ENCODE measurements around the gene ZBTB20. TPM values are rescaled to one million over a fixed set of nuclear protein-coding genes. Genes with fewer than 3 reads are reported as not detected.

Gene ZBTB20
- total and polyA plus RNA-seq, 10 of the 15 experiments (the other 5 are each of a cell fraction or from before 2014, with no cell fraction given) = 0.20 to 5.5 (median 2.2) TPM

DNA sequence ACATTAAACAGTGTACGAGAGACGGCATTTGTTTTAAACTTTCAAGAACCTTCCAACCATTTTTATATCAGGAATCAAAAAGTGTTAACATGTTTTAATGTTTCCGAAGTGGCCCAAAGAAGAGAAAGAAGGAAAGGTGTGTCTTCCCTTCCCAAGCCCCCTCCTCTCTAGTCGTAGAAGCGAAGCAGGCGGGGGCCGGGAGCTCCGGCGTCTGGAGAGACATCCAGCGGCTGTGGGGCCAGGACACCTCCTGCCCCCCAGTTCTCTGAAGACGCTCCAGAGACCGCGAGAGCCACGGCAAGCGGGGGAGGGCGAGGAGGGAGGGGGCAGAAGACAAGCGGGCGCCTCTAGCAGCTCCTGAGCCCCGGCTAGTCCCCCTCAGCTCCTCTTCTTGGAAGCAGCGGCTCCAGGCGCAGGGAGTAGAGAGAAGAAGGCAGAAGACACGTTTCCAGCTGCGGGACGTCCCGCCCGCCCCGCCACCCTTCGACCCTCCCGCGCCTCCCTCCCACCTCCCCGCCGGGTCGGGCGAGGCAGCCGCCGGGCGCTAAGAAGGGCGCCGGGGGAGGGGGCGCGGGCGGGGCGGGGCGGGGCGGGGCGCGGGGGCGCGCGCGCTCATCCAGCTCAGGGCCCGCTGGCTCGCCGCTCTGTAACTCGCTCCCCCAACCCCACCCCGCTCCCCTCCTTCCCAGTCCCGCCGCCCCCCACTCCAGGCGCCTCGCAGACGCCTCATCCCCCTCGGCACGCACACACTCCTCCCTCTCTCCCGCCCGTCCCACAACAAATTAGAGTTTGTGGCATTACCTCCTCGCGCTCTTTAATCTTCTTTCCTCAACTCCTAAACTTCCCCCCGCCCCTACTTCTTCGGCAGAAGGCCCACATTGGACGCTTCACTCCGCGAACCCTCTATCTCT lies at the start of gene ZBTB20 (continued):
- TF ChIP-seq EGR1 (IDR thresholded peaks at IDR 0.05; ENCODE audit: borderline replicate concordance in 1 of 2, low read depth in 2 of 2, low read length in 2 of 2) (peak in 1 of 2 experiments; percentile 78; a peak in 1 of 3 replicates), TCF12 (IDR thresholded peaks at IDR 0.05; ENCODE audit: low read depth, low read length) (0 out of 2 replicates have a peak, but pooled peaks have one; percentile 19), RCOR1 (conservative IDR thresholded peaks at IDR 0.05; ENCODE audit: low read depth, low read length) (no peak), BRCA1 (IDR thresholded peaks at IDR 0.05; ENCODE audit: low read depth, low read length) (peak; percentile 59), SMAD5 (IDR thresholded peaks at IDR 0.05; ENCODE audit: low read depth) (peak; percentile 60; the same call in 1 of the 2 replicates), PML (IDR thresholded peaks at IDR 0.05; ENCODE audit: low read length) (peak; percentile 76; the same call in 1 of the 2 replicates), BHLHE40 (IDR thresholded peaks at IDR 0.05; ENCODE audit: borderline replicate concordance in 1 of 2, low read depth in 2 of 2, low read length in 1 of 2) (0 out of 4 replicates have a peak, but pooled peaks of 1 of the 2 experiments have one; percentile 8), NFIC (IDR thresholded peaks at IDR 0.05; ENCODE audit: low read depth, low read length) (no peak), NFYB (IDR thresholded peaks at IDR 0.05; ENCODE audit: insufficient read depth, low read depth, low read length) (peak; percentile 93), EED (IDR thresholded peaks at IDR 0.05; ENCODE audit: low read depth) (peak; percentile 12), TCF3 (IDR thresholded peaks at IDR 0.05; ENCODE audit: borderline replicate concordance, insufficient read depth, low read depth, low read length) (no peak), CHD2 (IDR thresholded peaks at IDR 0.05; ENCODE audit: borderline replicate concordance, low read depth, low read length) (peak; percentile 89)
- TF ChIP-seq, protein P1, sequence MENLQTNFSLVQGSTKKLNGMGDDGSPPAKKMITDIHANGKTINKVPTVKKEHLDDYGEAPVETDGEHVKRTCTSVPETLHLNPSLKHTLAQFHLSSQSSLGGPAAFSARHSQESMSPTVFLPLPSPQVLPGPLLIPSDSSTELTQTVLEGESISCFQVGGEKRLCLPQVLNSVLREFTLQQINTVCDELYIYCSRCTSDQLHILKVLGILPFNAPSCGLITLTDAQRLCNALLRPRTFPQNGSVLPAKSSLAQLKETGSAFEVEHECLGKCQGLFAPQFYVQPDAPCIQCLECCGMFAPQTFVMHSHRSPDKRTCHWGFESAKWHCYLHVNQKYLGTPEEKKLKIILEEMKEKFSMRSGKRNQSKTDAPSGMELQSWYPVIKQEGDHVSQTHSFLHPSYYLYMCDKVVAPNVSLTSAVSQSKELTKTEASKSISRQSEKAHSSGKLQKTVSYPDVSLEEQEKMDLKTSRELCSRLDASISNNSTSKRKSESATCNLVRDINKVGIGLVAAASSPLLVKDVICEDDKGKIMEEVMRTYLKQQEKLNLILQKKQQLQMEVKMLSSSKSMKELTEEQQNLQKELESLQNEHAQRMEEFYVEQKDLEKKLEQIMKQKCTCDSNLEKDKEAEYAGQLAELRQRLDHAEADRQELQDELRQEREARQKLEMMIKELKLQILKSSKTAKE (IDR thresholded peaks at IDR 0.05; ENCODE audit: low read depth, poor library complexity, severe bottlenecking) = no peak
- TF ChIP-seq, protein P2, sequence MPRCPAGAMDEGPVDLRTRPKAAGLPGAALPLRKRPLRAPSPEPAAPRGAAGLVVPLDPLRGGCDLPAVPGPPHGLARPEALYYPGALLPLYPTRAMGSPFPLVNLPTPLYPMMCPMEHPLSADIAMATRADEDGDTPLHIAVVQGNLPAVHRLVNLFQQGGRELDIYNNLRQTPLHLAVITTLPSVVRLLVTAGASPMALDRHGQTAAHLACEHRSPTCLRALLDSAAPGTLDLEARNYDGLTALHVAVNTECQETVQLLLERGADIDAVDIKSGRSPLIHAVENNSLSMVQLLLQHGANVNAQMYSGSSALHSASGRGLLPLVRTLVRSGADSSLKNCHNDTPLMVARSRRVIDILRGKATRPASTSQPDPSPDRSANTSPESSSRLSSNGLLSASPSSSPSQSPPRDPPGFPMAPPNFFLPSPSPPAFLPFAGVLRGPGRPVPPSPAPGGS (IDR thresholded peaks at IDR 0.05; ENCODE audit: borderline replicate concordance, insufficient read depth, low read depth, low read length, poor library complexity, severe bottlenecking) = no peak
